GM12878 (cell line): Measurements from ENCODE around the gene EED. TPM values are rescaled to one million over a fixed set of nuclear protein-coding genes. Genes with fewer than 3 reads are reported as not detected.
A peak's percentile ranks its signal among the peaks of the same experiment; 100 is the strongest.

Source experiments
- HDAC6 ChIP-seq: fragments of 200-600 bp; sonication (generic); IDR thresholded peaks from one replicate; pipeline ENCODE4 v1.8.0; 2017; ENCODE audit warnings: antibody characterized with exemption; ENCODE audit not compliant: unreplicated experiment
- SREBF2 ChIP-seq: IDR thresholded peaks from 2 replicates; pipeline ENCODE4 v1.6.1; 2012; ENCODE audit warnings: mild to moderate bottlenecking, low read length
- ZSCAN29 ChIP-seq: fragments of 450-650 bp; IDR thresholded peaks from 2 replicates; pipeline ENCODE4 v1.6.1; 2017; ENCODE audit warnings: mild to moderate bottlenecking, moderate library complexity
- polyA plus RNA-seq, 11 experiments: library from polyadenylated mRNA; depleted of rRNA in 4 of 11; unstranded in 6 of 11; stranded (reverse) in 5 of 11; fragments of >200 nt; fragmentation: Nextera tagmentation in 4 of 11; fragmentation: Illumina TruSeq in 1 of 11; extraction: Ambion mirVana in 4 of 11; extraction: Trizol in 1 of 11; gene quantifications; 1 replicate in 1 of 11; 2 replicates in 10 of 11; pipeline versions ENCODE4 v1.2.1 to v1.2.3, GENCODE V29; 2011 to 2016; ENCODE audit warnings: inconsistent platforms in 2 of 11, missing spikeins in 2 of 11, low read depth in 1 of 11
- total RNA-seq, 4 experiments: library from RNA; depleted of rRNA in 3 of 4; stranded (reverse); fragments of >200 nt in 3 of 4; fragmentation: Illumina TruSeq in 1 of 4; extraction: Trizol in 1 of 4; gene quantifications; 2 replicates each; pipeline versions ENCODE4 v1.2.1 to v1.2.3, GENCODE V29; 2013 to 2021
- TF ChIP-seq, protein P1 (sequence below): fragments of 450-650 bp; IDR thresholded peaks from 2 replicates; pipeline ENCODE4 v1.6.1; 2017; ENCODE audit warnings: borderline replicate concordance
- TF ChIP-seq, protein P2 (sequence below): IDR thresholded peaks from 2 replicates; pipeline ENCODE4 v1.6.1; 2012; ENCODE audit warnings: low read depth, low read length, improper control_type of control experiment
- TF ChIP-seq, protein P3 (sequence below): fragments of 450-650 bp; formaldehyde crosslinking; IDR thresholded peaks from 2 replicates; pipeline ENCODE4 v1.5.0; 2022; ENCODE audit warnings: mild to moderate bottlenecking, missing genetic modification characterization
- TF ChIP-seq, protein P4 (sequence below): fragments of 450-650 bp; IDR thresholded peaks from 2 replicates; pipeline ENCODE4 v1.6.1; 2017; ENCODE audit warnings: mild to moderate bottlenecking, moderate library complexity
- TF ChIP-seq, protein P5 (sequence below): IDR thresholded peaks from 2 replicates; pipeline ENCODE4 v1.6.1; 2012; ENCODE audit warnings: low read length, inconsistent platforms

EED gene
- total and polyA plus RNA-seq, 10 of the 15 experiments (the other 5 are each of a cell fraction or from before 2014, with no cell fraction given) = 41.5 to 140 (median 72.2) TPM

DNA sequence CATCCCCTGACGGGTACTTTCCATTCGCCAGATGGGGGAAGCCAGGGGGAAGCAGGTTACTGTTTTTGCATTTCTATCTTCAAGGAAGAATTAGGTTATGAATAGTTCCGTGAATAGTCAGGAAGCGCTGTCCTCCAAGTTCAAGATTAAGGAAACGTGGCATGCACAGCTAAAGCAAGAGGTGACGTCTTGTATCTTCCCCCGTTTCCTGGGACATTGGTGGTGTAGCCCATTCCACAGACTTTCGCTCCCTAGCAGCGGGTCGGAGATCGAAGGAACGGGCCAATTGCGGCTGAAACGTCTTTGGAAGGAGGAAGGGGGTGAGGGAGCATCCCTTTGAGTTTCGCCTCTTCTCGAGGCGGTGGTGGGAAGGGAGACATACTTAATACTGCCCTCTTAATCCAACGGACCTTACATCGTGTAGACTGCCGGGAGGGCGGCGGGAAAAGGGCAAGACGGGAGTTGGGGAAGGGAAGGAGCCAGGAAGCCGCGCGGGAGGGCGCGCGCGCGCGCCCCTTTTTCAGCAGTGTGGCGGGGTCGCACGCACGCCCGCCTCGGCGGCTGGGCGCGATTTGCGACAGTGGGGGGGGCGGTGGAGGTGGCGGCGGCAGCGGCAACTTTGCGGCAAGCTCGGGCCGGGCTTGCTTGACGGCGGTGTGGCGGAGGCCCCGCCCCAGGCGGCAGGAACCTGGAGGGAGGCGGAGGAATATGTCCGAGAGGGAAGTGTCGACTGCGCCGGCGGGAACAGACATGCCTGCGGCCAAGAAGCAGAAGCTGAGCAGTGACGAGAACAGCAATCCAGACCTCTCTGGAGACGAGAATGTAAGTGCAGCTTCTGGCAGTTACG, at the start of gene EED (continued):
- TF ChIP-seq, protein P1, sequence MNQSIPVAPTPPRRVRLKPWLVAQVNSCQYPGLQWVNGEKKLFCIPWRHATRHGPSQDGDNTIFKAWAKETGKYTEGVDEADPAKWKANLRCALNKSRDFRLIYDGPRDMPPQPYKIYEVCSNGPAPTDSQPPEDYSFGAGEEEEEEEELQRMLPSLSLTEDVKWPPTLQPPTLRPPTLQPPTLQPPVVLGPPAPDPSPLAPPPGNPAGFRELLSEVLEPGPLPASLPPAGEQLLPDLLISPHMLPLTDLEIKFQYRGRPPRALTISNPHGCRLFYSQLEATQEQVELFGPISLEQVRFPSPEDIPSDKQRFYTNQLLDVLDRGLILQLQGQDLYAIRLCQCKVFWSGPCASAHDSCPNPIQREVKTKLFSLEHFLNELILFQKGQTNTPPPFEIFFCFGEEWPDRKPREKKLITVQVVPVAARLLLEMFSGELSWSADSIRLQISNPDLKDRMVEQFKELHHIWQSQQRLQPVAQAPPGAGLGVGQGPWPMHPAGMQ = no peak
- TF ChIP-seq ZSCAN29 (no peak), SREBF2 (no peak), HDAC6 (no peak)
- TF ChIP-seq, protein P2, sequence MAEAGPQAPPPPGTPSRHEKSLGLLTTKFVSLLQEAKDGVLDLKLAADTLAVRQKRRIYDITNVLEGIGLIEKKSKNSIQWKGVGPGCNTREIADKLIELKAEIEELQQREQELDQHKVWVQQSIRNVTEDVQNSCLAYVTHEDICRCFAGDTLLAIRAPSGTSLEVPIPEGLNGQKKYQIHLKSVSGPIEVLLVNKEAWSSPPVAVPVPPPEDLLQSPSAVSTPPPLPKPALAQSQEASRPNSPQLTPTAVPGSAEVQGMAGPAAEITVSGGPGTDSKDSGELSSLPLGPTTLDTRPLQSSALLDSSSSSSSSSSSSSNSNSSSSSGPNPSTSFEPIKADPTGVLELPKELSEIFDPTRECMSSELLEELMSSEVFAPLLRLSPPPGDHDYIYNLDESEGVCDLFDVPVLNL = peak; percentile 74; the same call in 1 of the 2 replicates
- TF ChIP-seq, protein P3, sequence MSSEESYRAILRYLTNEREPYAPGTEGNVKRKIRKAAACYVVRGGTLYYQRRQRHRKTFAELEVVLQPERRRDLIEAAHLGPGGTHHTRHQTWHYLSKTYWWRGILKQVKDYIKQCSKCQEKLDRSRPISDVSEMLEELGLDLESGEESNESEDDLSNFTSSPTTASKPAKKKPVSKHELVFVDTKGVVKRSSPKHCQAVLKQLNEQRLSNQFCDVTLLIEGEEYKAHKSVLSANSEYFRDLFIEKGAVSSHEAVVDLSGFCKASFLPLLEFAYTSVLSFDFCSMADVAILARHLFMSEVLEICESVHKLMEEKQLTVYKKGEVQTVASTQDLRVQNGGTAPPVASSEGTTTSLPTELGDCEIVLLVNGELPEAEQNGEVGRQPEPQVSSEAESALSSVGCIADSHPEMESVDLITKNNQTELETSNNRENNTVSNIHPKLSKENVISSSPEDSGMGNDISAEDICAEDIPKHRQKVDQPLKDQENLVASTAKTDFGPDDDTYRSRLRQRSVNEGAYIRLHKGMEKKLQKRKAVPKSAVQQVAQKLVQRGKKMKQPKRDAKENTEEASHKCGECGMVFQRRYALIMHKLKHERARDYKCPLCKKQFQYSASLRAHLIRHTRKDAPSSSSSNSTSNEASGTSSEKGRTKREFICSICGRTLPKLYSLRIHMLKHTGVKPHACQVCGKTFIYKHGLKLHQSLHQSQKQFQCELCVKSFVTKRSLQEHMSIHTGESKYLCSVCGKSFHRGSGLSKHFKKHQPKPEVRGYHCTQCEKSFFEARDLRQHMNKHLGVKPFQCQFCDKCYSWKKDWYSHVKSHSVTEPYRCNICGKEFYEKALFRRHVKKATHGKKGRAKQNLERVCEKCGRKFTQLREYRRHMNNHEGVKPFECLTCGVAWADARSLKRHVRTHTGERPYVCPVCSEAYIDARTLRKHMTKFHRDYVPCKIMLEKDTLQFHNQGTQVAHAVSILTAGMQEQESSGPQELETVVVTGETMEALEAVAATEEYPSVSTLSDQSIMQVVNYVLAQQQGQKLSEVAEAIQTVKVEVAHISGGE (CRISPR knock-in tag) = no peak
- TF ChIP-seq, protein P4, sequence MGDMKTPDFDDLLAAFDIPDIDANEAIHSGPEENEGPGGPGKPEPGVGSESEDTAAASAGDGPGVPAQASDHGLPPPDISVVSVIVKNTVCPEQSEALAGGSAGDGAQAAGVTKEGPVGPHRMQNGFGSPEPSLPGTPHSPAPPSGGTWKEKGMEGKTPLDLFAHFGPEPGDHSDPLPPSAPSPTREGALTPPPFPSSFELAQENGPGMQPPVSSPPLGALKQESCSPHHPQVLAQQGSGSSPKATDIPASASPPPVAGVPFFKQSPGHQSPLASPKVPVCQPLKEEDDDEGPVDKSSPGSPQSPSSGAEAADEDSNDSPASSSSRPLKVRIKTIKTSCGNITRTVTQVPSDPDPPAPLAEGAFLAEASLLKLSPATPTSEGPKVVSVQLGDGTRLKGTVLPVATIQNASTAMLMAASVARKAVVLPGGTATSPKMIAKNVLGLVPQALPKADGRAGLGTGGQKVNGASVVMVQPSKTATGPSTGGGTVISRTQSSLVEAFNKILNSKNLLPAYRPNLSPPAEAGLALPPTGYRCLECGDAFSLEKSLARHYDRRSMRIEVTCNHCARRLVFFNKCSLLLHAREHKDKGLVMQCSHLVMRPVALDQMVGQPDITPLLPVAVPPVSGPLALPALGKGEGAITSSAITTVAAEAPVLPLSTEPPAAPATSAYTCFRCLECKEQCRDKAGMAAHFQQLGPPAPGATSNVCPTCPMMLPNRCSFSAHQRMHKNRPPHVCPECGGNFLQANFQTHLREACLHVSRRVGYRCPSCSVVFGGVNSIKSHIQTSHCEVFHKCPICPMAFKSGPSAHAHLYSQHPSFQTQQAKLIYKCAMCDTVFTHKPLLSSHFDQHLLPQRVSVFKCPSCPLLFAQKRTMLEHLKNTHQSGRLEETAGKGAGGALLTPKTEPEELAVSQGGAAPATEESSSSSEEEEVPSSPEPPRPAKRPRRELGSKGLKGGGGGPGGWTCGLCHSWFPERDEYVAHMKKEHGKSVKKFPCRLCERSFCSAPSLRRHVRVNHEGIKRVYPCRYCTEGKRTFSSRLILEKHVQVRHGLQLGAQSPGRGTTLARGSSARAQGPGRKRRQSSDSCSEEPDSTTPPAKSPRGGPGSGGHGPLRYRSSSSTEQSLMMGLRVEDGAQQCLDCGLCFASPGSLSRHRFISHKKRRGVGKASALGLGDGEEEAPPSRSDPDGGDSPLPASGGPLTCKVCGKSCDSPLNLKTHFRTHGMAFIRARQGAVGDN = no peak
- TF ChIP-seq, protein P5, sequence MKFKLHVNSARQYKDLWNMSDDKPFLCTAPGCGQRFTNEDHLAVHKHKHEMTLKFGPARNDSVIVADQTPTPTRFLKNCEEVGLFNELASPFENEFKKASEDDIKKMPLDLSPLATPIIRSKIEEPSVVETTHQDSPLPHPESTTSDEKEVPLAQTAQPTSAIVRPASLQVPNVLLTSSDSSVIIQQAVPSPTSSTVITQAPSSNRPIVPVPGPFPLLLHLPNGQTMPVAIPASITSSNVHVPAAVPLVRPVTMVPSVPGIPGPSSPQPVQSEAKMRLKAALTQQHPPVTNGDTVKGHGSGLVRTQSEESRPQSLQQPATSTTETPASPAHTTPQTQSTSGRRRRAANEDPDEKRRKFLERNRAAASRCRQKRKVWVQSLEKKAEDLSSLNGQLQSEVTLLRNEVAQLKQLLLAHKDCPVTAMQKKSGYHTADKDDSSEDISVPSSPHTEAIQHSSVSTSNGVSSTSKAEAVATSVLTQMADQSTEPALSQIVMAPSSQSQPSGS = peak; percentile 82; the same call in 1 of the 2 replicates
